ENCODE measurements around the gene ZNF732. TPM values are rescaled to one million over a fixed set of nuclear protein-coding genes. Genes with fewer than 3 reads are reported as not detected.

ZNF732 gene
- total RNA-seq, 1 experiment from 2014 or later, result not detected

DNA sequence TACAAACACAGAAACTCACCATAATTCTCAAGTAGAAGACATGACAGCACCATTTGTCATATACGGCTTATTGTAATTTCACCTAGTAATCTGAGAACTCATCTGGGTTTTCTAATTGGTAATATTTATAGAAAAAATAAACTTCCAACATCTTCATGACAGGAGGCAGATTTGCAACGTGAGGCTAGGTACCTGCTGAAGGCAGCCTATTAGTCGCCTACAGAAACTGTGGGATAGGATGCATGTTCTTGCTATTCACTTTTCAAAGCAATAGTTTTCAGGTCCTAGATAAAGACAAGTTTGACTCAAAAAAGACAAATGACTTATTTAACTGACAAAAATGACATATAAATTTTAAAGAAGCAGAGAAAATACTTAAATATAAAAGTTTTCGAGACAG is 2.9 kb downstream of the ZNF732 start:
- no peak for ATAC-seq
- H3K27ac ChIP-seq (ENCODE audit: low read length), result no peak overlapping the region
- H3K4me1 ChIP-seq (ENCODE audit: control insufficient read depth, insufficient read depth, low read length), result no peaks in the 10 kb centered on the region
- DNase-seq (ENCODE audit: low read depth, low spot score), result no peak
- no peak overlapping the region for H3K4me3 ChIP-seq (ENCODE audit: low read depth in 2 of 2, low read length in 2 of 2)
- TF ChIP-seq, protein P1, sequence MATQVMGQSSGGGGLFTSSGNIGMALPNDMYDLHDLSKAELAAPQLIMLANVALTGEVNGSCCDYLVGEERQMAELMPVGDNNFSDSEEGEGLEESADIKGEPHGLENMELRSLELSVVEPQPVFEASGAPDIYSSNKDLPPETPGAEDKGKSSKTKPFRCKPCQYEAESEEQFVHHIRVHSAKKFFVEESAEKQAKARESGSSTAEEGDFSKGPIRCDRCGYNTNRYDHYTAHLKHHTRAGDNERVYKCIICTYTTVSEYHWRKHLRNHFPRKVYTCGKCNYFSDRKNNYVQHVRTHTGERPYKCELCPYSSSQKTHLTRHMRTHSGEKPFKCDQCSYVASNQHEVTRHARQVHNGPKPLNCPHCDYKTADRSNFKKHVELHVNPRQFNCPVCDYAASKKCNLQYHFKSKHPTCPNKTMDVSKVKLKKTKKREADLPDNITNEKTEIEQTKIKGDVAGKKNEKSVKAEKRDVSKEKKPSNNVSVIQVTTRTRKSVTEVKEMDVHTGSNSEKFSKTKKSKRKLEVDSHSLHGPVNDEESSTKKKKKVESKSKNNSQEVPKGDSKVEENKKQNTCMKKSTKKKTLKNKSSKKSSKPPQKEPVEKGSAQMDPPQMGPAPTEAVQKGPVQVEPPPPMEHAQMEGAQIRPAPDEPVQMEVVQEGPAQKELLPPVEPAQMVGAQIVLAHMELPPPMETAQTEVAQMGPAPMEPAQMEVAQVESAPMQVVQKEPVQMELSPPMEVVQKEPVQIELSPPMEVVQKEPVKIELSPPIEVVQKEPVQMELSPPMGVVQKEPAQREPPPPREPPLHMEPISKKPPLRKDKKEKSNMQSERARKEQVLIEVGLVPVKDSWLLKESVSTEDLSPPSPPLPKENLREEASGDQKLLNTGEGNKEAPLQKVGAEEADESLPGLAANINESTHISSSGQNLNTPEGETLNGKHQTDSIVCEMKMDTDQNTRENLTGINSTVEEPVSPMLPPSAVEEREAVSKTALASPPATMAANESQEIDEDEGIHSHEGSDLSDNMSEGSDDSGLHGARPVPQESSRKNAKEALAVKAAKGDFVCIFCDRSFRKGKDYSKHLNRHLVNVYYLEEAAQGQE (IDR thresholded peaks at IDR 0.05; ENCODE audit: insufficient read depth in 1 of 2, low read depth in 2 of 2, low read length in 1 of 2), result no peak
- no peak for TF ChIP-seq TCF7L2 (IDR thresholded peaks at IDR 0.05; ENCODE audit: low read depth, low read length)
- in situ Hi-C loops (cut with HindIII; ENCODE audit: low pct_unique_long_range_greater_than_20kb, low sequenced_read_pairs), result no loop called here
- ChIA-PET POLR2A (no interaction called here), CTCF (no interaction called here)
- intact Hi-C loops (cut with micrococcal nuclease; ENCODE audit: unreplicated experiment), result no loop called here
- no peaks in the 10 kb centered on the region for H3K9me3 ChIP-seq (ENCODE audit: control insufficient read depth, insufficient read depth, low read depth, low read length)
- H3K36me3 ChIP-seq (ENCODE audit: control insufficient read depth, insufficient read depth, low read length), result no peaks in the 10 kb centered on the region
- H3K27me3 ChIP-seq (ENCODE audit: control insufficient read depth, insufficient read depth, low read length), result no peaks in the 10 kb centered on the region
- BruUV-seq (replicated peaks), result no TSS peak

DNA sequence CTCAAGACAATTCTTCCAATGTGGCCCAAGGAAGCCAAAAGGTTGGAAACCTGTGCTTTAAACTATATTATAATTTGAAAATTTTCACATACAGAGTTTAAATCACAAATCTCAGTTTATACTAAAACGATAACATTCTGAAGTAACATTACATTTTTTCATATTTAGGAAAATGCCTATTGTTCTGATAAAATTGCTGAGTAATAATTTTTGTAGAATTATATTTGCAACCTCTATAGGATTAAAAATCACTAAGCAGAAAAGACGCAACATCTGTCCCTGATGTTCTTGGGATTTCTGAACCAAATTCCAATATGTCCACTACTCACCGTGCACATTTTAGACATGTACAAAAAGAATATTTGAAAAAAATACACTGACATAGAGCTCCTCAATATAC is 10.5 kb downstream of the ZNF732 start:
- no TSS peak for BruUV-seq (replicated peaks)
- no peak overlapping the region for H3K4me3 ChIP-seq (ENCODE audit: low read depth in 2 of 2, low read length in 2 of 2)
- POLR2A ChIA-PET, result no interaction called here
- H3K27ac ChIP-seq (ENCODE audit: low read length), result no peak overlapping the region
- H3K36me3 ChIP-seq (ENCODE audit: control insufficient read depth, insufficient read depth, low read length), result no peaks in the 10 kb centered on the region
- no peaks in the 10 kb centered on the region for H3K4me1 ChIP-seq (ENCODE audit: control insufficient read depth, insufficient read depth, low read length)
- no peak for DNase-seq (ENCODE audit: low read depth, low spot score)
- no peak for ATAC-seq
- TF ChIP-seq, protein P2, sequence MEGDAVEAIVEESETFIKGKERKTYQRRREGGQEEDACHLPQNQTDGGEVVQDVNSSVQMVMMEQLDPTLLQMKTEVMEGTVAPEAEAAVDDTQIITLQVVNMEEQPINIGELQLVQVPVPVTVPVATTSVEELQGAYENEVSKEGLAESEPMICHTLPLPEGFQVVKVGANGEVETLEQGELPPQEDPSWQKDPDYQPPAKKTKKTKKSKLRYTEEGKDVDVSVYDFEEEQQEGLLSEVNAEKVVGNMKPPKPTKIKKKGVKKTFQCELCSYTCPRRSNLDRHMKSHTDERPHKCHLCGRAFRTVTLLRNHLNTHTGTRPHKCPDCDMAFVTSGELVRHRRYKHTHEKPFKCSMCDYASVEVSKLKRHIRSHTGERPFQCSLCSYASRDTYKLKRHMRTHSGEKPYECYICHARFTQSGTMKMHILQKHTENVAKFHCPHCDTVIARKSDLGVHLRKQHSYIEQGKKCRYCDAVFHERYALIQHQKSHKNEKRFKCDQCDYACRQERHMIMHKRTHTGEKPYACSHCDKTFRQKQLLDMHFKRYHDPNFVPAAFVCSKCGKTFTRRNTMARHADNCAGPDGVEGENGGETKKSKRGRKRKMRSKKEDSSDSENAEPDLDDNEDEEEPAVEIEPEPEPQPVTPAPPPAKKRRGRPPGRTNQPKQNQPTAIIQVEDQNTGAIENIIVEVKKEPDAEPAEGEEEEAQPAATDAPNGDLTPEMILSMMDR (IDR thresholded peaks at IDR 0.05), result no peak
- no peak for TF ChIP-seq SIN3A (IDR thresholded peaks at IDR 0.05; ENCODE audit: borderline replicate concordance, insufficient read depth, low read depth, low read length)
- TF ChIP-seq TCF7L2 (IDR thresholded peaks at IDR 0.05; ENCODE audit: low read depth, low read length), result no peak
- no peak for TF ChIP-seq POLR2AphosphoS5 (IDR thresholded peaks at IDR 0.05; ENCODE audit: low read depth, low read length)
- TF ChIP-seq, protein P1 (IDR thresholded peaks at IDR 0.05; ENCODE audit: insufficient read depth in 1 of 2, low read depth in 2 of 2, low read length in 1 of 2), result no peak
- CTCF ChIA-PET, result no interaction called here
- H3K9me3 ChIP-seq (ENCODE audit: control insufficient read depth, insufficient read depth, low read depth, low read length), result no peaks in the 10 kb centered on the region
- no peaks in the 10 kb centered on the region for H3K27me3 ChIP-seq (ENCODE audit: control insufficient read depth, insufficient read depth, low read length)
- in situ Hi-C loops (cut with HindIII; ENCODE audit: low pct_unique_long_range_greater_than_20kb, low sequenced_read_pairs) (no loop called here), intact Hi-C loops (cut with micrococcal nuclease; ENCODE audit: unreplicated experiment) (no loop called here)
